Ascending aorta (tissue), 2 donors: ENCODE data around the gene SCN1A. TPM values are rescaled to one million over a fixed set of nuclear protein-coding genes. Genes with fewer than 3 reads are reported as not detected.

Experiments used
- DNase-seq, 2 donors: peaks; one replicate each; pipeline ENCODE4 v3.0.0-alpha.2; 2019; ENCODE audit warnings: low spot score in 2 of 2
- H3K27ac ChIP-seq, 2 donors: fragments of 200-600 bp; sonication (generic); one replicate each; pipeline ENCODE4 v1.5.1; 2016 to 2017; ENCODE audit warnings: mild to moderate bottlenecking in 1 of 2
- H3K27me3 ChIP-seq: fragments of 200-600 bp; sonication (generic); one replicate; pipeline ENCODE4 v1.5.1; 2017
- H3K36me3 ChIP-seq, 2 donors: fragments of 200-600 bp; sonication (generic); one replicate each; pipeline ENCODE4 v1.5.1; 2016
- H3K4me1 ChIP-seq, 2 donors: fragments of 200-600 bp; sonication (generic); one replicate each; pipeline ENCODE4 v1.5.1; 2016 to 2017; ENCODE audit warnings: mild to moderate bottlenecking in 1 of 2
- H3K4me3 ChIP-seq, 2 donors: fragments of 200-600 bp; sonication (generic); one replicate each; pipeline ENCODE4 v1.5.1; 2016 to 2017; ENCODE audit warnings: mild to moderate bottlenecking in 1 of 2
- H3K9me3 ChIP-seq, 2 donors: fragments of 200-600 bp; sonication (generic); one replicate each; pipeline ENCODE4 v1.5.1; 2016
- CTCF ChIP-seq, 3 experiments: fragments of 200-600 bp in 2 of 3; fragments of 450-650 bp in 1 of 3; sonication (generic) in 2 of 3; IDR thresholded peaks; one replicate each; pipeline ENCODE4 v1.5.1; 2016 to 2019; ENCODE audit warnings: antibody characterized with exemption in 3 of 3, mild to moderate bottlenecking in 1 of 3, moderate library complexity in 1 of 3
- intact Hi-C: fragments of 100-400 bp; cut with DNase I; formaldehyde crosslinking; loops from one replicate; pipeline ENCODE4 v1.15.1; 2023
- total RNA-seq: library from RNA; depleted of rRNA; stranded (reverse); fragments of >200 nt; gene quantifications from one replicate; pipeline ENCODE4 v1.1.0, GENCODE V29; 2016

The SCN1A gene
- total RNA-seq, 1 donor from 2014 or later: not detected

- Histone ChIP-seq H3K9me3 (no peaks in the 10 kb centered on the region), H3K4me3 (no peak overlapping the region), H3K27ac (no peak overlapping the region), H3K4me1 (no peaks in the 10 kb centered on the region), H3K27me3 (no peaks in the 10 kb centered on the region), H3K36me3 (no peaks in the 10 kb centered on the region)
- TF ChIP-seq CTCF (IDR thresholded peaks at IDR 0.05): no peak
- no peak for DNase-seq
- intact Hi-C loops: no loop called here
Measured at GRCh38 chr2:166081852-166082251, 46.0 kb downstream of the SCN1A start.

- Histone ChIP-seq H3K36me3 (no peaks in the 10 kb centered on the region), H3K27ac (no peak overlapping the region), H3K4me3 (no peak overlapping the region), H3K4me1 (no peaks in the 10 kb centered on the region), H3K27me3 (no peaks in the 10 kb centered on the region), H3K9me3 (no peaks in the 10 kb centered on the region)
- TF ChIP-seq CTCF (IDR thresholded peaks at IDR 0.05): no peak
- no peak for DNase-seq
- intact Hi-C loops: no loop called here
Measured at GRCh38 chr2:166081131-166081632, 46.6 kb downstream of the SCN1A start.

GRCh38 chr2:166074430-166074829 lies 53.4 kb downstream of the SCN1A start:
- Histone ChIP-seq H3K9me3 (no peaks in the 10 kb centered on the region), H3K27ac (no peak overlapping the region), H3K27me3 (no peaks in the 10 kb centered on the region), H3K4me3 (no peak overlapping the region), H3K4me1 (no peaks in the 10 kb centered on the region), H3K36me3 (no peaks in the 10 kb centered on the region)
- no peak for TF ChIP-seq CTCF (IDR thresholded peaks at IDR 0.05)
- DNase-seq: no peak
- intact Hi-C loops: no loop called here

GRCh38 chr2:166074011-166074410 lies 53.8 kb downstream of the SCN1A start:
- intact Hi-C loops: no loop called here

GRCh38 chr2:166070231-166070630 lies 57.6 kb downstream of the SCN1A start:
- Histone ChIP-seq H3K36me3 (no peaks in the 10 kb centered on the region), H3K27ac (no peak overlapping the region), H3K9me3 (no peaks in the 10 kb centered on the region), H3K4me1 (no peaks in the 10 kb centered on the region), H3K27me3 (no peaks in the 10 kb centered on the region), H3K4me3 (no peak overlapping the region)
- no peak for TF ChIP-seq CTCF (IDR thresholded peaks at IDR 0.05)
- intact Hi-C loops: no loop called here
- DNase-seq: no peak

More at GRCh38 chr2:166074011-166074410, 53.8 kb downstream of the SCN1A start:
- TF ChIP-seq CTCF (IDR thresholded peaks at IDR 0.05): no peak
- Histone ChIP-seq H3K36me3 (no peaks in the 10 kb centered on the region), H3K27ac (no peak overlapping the region), H3K27me3 (no peaks in the 10 kb centered on the region), H3K4me3 (no peak overlapping the region), H3K4me1 (no peaks in the 10 kb centered on the region), H3K9me3 (no peaks in the 10 kb centered on the region)
- DNase-seq: no peak

GRCh38 chr2:166068981-166069380 lies 58.8 kb downstream of the SCN1A start:
- Histone ChIP-seq H3K4me1 (no peaks in the 10 kb centered on the region), H3K36me3 (no peaks in the 10 kb centered on the region), H3K27ac (no peak overlapping the region), H3K4me3 (no peak overlapping the region), H3K9me3 (no peaks in the 10 kb centered on the region), H3K27me3 (no peaks in the 10 kb centered on the region)
- TF ChIP-seq CTCF (IDR thresholded peaks at IDR 0.05): no peak
- no peak for DNase-seq
- intact Hi-C loops: no loop called here
